ENCODE measurements around the gene GPATCH1.

Gene GPATCH1

GRCh38 chr19:33063753-33064457 is 17.1 kb upstream of the GPATCH1 start:
- DNase-seq, result peak; percentile 34

GRCh38 chr19:33064458-33064791 is 16.6 kb upstream of the GPATCH1 start:
- no peak for DNase-seq

- DNase-seq, result peak; percentile 84
Measured at GRCh38 chr19:33064792-33065550, 16.0 kb upstream of the GPATCH1 start, which contains the start of gene RHPN2. Gene RHPN2 (minus strand): TSS chr19:33064888. CDS start chr19:33064852, 36 bp downstream.

- no peak for DNase-seq
Measured at GRCh38 chr19:33066543-33066942, 14.4 kb upstream of the GPATCH1 start.

- no peak for DNase-seq
Measured at GRCh38 chr19:33067121-33067520, 13.9 kb upstream of the GPATCH1 start.

GRCh38 chr19:33071887-33072286 is 9.1 kb upstream of the GPATCH1 start:
- no peak for DNase-seq

- DNase-seq, result no peak
Measured at GRCh38 chr19:33075519-33075918, 5.5 kb upstream of the GPATCH1 start.

GRCh38 chr19:33085570-33086128 is 4.7 kb downstream of the GPATCH1 start:
- no peak for DNase-seq

- DNase-seq, result no peak
Measured at GRCh38 chr19:33086955-33087354, 6.0 kb downstream of the GPATCH1 start.

GRCh38 chr19:33089010-33089409 is 8.0 kb downstream of the GPATCH1 start:
- DNase-seq, result no peak

GRCh38 chr19:33090179-33090578 is 9.2 kb downstream of the GPATCH1 start:
- no peak for DNase-seq

GRCh38 chr19:33093420-33094210 is 12.6 kb downstream of the GPATCH1 start:
- DNase-seq, result no peak

- DNase-seq, result no peak
Measured at GRCh38 chr19:33094436-33095067, 13.6 kb downstream of the GPATCH1 start.

GRCh38 chr19:33096005-33096404 is 15.0 kb downstream of the GPATCH1 start:
- no peak for DNase-seq

GRCh38 chr19:33098055-33098534 is 17.1 kb downstream of the GPATCH1 start:
- DNase-seq, result no peak

- DNase-seq, result no peak
Measured at GRCh38 chr19:33100894-33101644, 20.1 kb downstream of the GPATCH1 start.

GRCh38 chr19:33102893-33103292 is 21.9 kb downstream of the GPATCH1 start:
- no peak for DNase-seq

- DNase-seq, result no peak
Measured at GRCh38 chr19:33108161-33108560, 27.2 kb downstream of the GPATCH1 start.

GRCh38 chr19:33110137-33110910 is 29.3 kb downstream of the GPATCH1 start:
- DNase-seq, result peak; percentile 65

- DNase-seq, result no peak
Measured at GRCh38 chr19:33111587-33111986, 30.6 kb downstream of the GPATCH1 start.

GRCh38 chr19:33114312-33114711 is 33.3 kb downstream of the GPATCH1 start:
- DNase-seq, result no peak
